Calu3 (cell line): ENCODE data around the gene C22orf39. TPM values are rescaled to one million over a fixed set of nuclear protein-coding genes. Genes with fewer than 3 reads are reported as not detected.

Experiments used
- BruUV-seq: library from RNA; stranded (reverse); fragments of 400-500 nt; replicated peaks from 2 replicates; lab custom pipeline; 2021; lab: Mats Ljungman, UMichigan
- CTCF ChIA-PET: fragments of 300-600 bp; sonication (Branson Sonifier 250); formaldehyde crosslinking; loops from one replicate; lab custom pipeline; 2022; ENCODE audit warnings: antibody characterized with exemption; lab: Charles Lee
- DNase-seq: peaks from one replicate; pipeline ENCODE4 v3.0.0; 2022
- H3K27ac Mint-ChIP-seq: one replicate; pipeline ENCODE4 v1.8.0; 2022; ENCODE audit warnings: mixed read lengths; ENCODE audit not compliant: unreplicated experiment
- H3K27me3 Mint-ChIP-seq: one replicate; pipeline ENCODE4 v1.8.0; 2022; ENCODE audit warnings: mixed read lengths; ENCODE audit not compliant: unreplicated experiment
- H3K36me3 Mint-ChIP-seq: one replicate; pipeline ENCODE4 v1.8.0; 2022; ENCODE audit warnings: mild to moderate bottlenecking, moderate library complexity, mixed read lengths; ENCODE audit not compliant: insufficient read depth, unreplicated experiment
- H3K4me1 Mint-ChIP-seq: one replicate; pipeline ENCODE4 v1.8.0; 2022; ENCODE audit warnings: mild to moderate bottlenecking, low read depth, mixed read lengths; ENCODE audit not compliant: unreplicated experiment
- H3K4me3 Mint-ChIP-seq: one replicate; pipeline ENCODE4 v1.8.0; 2022; ENCODE audit warnings: mild to moderate bottlenecking, low read depth, moderate library complexity, mixed read lengths; ENCODE audit not compliant: unreplicated experiment
- H3K9me3 Mint-ChIP-seq: one replicate; pipeline ENCODE4 v1.8.0; 2022; ENCODE audit warnings: low read depth, mixed read lengths; ENCODE audit not compliant: unreplicated experiment
- CTCF ChIP-seq: fragments of 200-600 bp; IDR thresholded peaks from one replicate; pipeline ENCODE4 v1.8.0; 2022; ENCODE audit warnings: antibody characterized with exemption; ENCODE audit not compliant: unreplicated experiment
- intact Hi-C: fragments of 100-400 bp; cut with micrococcal nuclease; formaldehyde crosslinking; loops from one replicate; pipeline ENCODE4 v1.10.0; 2022; ENCODE audit not compliant: unreplicated experiment
- total RNA-seq: library from RNA; stranded (reverse); gene quantifications from 2 replicates; pipeline ENCODE4 v1.2.3, GENCODE V29; 2022

The C22orf39 gene
- total RNA-seq, 1 experiment from 2014 or later, result 15.7 TPM

- Mint-ChIP-seq H3K27me3 (no peaks in the 10 kb centered on the region), H3K27ac (no peak overlapping the region), H3K4me1 (no peaks in the 10 kb centered on the region), H3K4me3 (no peak overlapping the region), H3K9me3 (no peaks in the 10 kb centered on the region), H3K36me3 (peaks cover 10% of the 10 kb centered on the region)
- BruUV-seq, result no TSS peak
- no peak for DNase-seq
- intact Hi-C loops, result no loop called here
- CTCF ChIA-PET, result interaction anchor here (0.5 to 1.4 kb wide), 2 partner anchors 15 to 42 kb away, joined by 3 to 4 read pairs; partner anchors contain the start of gene CDC45
- TF ChIP-seq CTCF, result no peak
Measured at GRCh38 chr22:19494676-19495173, 47.2 kb upstream of the C22orf39 start.

GRCh38 chr22:19494001-19494560 lies 46.6 kb upstream of the C22orf39 start:
- CTCF ChIA-PET, result interaction anchor here (0.9 to 1.4 kb wide), 2 partner anchors 15 to 17 kb away, joined by 3 to 4 read pairs; partner anchors contain the start of gene CDC45
- no peak for TF ChIP-seq CTCF
- peaks cover 10% of the 10 kb centered on the region for H3K36me3 Mint-ChIP-seq
- H3K4me1 Mint-ChIP-seq, result no peaks in the 10 kb centered on the region
- H3K27me3 Mint-ChIP-seq, result no peaks in the 10 kb centered on the region
- no TSS peak for BruUV-seq
- H3K27ac Mint-ChIP-seq, result no peak overlapping the region
- DNase-seq, result no peak
- intact Hi-C loops, result no loop called here
- no peaks in the 10 kb centered on the region for H3K9me3 Mint-ChIP-seq
- no peak overlapping the region for H3K4me3 Mint-ChIP-seq

GRCh38 chr22:19492504-19493174 lies 45.1 kb upstream of the C22orf39 start:
- CTCF ChIA-PET, result interaction anchor here (0.9 kb wide), 1 partner anchor 15 kb away, joined by 4 read pairs; no protein-coding TSS in a partner anchor
- intact Hi-C loops, result no loop called here
- TF ChIP-seq CTCF, result no peak
- Mint-ChIP-seq H3K9me3 (no peaks in the 10 kb centered on the region), H3K4me3 (no peak overlapping the region), H3K36me3 (peaks cover 10% of the 10 kb centered on the region), H3K27ac (no peak overlapping the region), H3K4me1 (no peaks in the 10 kb centered on the region), H3K27me3 (no peaks in the 10 kb centered on the region)
- no TSS peak for BruUV-seq
- DNase-seq, result no peak

- CTCF ChIA-PET, result no interaction called here
- H3K27ac Mint-ChIP-seq, result no peak overlapping the region
- no peaks in the 10 kb centered on the region for H3K9me3 Mint-ChIP-seq
- DNase-seq, result no peak
- peaks cover 10% of the 10 kb centered on the region for H3K36me3 Mint-ChIP-seq
- H3K27me3 Mint-ChIP-seq, result no peaks in the 10 kb centered on the region
- no peak for TF ChIP-seq CTCF
- BruUV-seq, result no TSS peak
- H3K4me3 Mint-ChIP-seq, result no peak overlapping the region
- no peaks in the 10 kb centered on the region for H3K4me1 Mint-ChIP-seq
- intact Hi-C loops, result no loop called here
Measured at GRCh38 chr22:19490628-19491230, 43.2 kb upstream of the C22orf39 start.
